GM12872 (cell line): ENCODE results near the gene DOHH.

ENCODE experiments used
- CTCF ChIP-seq: IDR thresholded peaks from 3 replicates; pipeline ENCODE4 v1.5.1; 2011; ENCODE audit warnings: low read depth, mild to moderate bottlenecking, low read length, moderate library complexity; ENCODE audit not compliant: insufficient read depth

DOHH gene

GRCh38 chr19:3475449-3475848 lies 25.0 kb downstream of the DOHH start:
- no peak for TF ChIP-seq CTCF

- TF ChIP-seq CTCF: no peak
These were observed 25.9 kb downstream of the DOHH start for GRCh38 chr19:3474614-3475013.

GRCh38 chr19:3474010-3474409 lies 26.5 kb downstream of the DOHH start:
- TF ChIP-seq CTCF: no peak

- TF ChIP-seq CTCF: peak; percentile 83
These were observed 28.4 kb downstream of the DOHH start for GRCh38 chr19:3471954-3472655.

GRCh38 chr19:3470500-3471128 lies 29.9 kb downstream of the DOHH start:
- TF ChIP-seq CTCF: no peak

GRCh38 chr19:3469638-3470499 lies 30.6 kb downstream of the DOHH start:
- TF ChIP-seq CTCF: no peak

GRCh38 chr19:3468211-3468610 lies 32.3 kb downstream of the DOHH start:
- no peak for TF ChIP-seq CTCF
